ENCODE measurements around the gene SYTL2. TPM values are rescaled to one million over a fixed set of nuclear protein-coding genes. Genes with fewer than 3 reads are reported as not detected.
"Not testable (repeated sequence)": the region's sequence is repeated elsewhere in the genome, so short reads cannot be mapped to it uniquely, and the experiment has no call there.

Gene SYTL2
- 10 to 100 TPM in 1 of 2 donors, 1 to 10 TPM in 1; 3.7 to 27.4 TPM for total RNA-seq
- 1 to 10 TPM; 2.6 to 5.0 TPM for polyA plus RNA-seq

GRCh38 chr11:85810871-85811611 lies at the start of gene SYTL2:
SYTL2 (minus strand) TSS chr11:85811141; CDS start chr11:85757725, 53,416 bp downstream.
- Histone ChIP-seq H3K27ac (ENCODE audit: low read depth in 1 of 2, low read length in 2 of 2) (no peak within 1 kb of the TSS), H3K9ac (ENCODE audit: low read depth in 1 of 2, low read length in 2 of 2) (peak within 1 kb of the TSS in 1 of 2 donors; percentile 39), H3K27me3 (ENCODE audit: control insufficient read depth in 4 of 4, insufficient read depth in 4 of 4, low read length in 3 of 4) (no peaks in the 10 kb centered on the region), H3K4me3 (ENCODE audit: low read depth in 1 of 3, low read length in 3 of 3) (peak within 1 kb of the TSS; percentile 64 to 69 (median 68)), H3K36me3 (ENCODE audit: control insufficient read depth in 4 of 4, insufficient read depth in 3 of 4, low read depth in 1 of 4, low read length in 3 of 4) (no peaks in the 10 kb centered on the region), H3K9me3 (ENCODE audit: control insufficient read depth in 4 of 4, low read length in 3 of 4) (no peaks in the 10 kb centered on the region), H3K4me1 (ENCODE audit: control insufficient read depth in 4 of 4, insufficient read depth in 4 of 4, low read length in 3 of 4) (peaks cover 0 to 10% (median 6%) of the 10 kb centered on the region in 4 donors)
- 3% methylated on average over 72 of the region's 72 CpGs for WGBS
- TF ChIP-seq HNF4G (IDR thresholded peaks at IDR 0.05) (no peak), JUND (IDR thresholded peaks at IDR 0.05) (no peak), ZBTB33 (IDR thresholded peaks at IDR 0.05) (no peak), HNF4A (conservative IDR thresholded peaks at IDR 0.05) (no peak), FOXA1 (IDR thresholded peaks at IDR 0.05) (no peak), FOXA2 (IDR thresholded peaks at IDR 0.05) (no peak), CTCF (IDR thresholded peaks at IDR 0.05; ENCODE audit: low read depth, low read length, missing input control) (no peak), GABPA (IDR thresholded peaks at IDR 0.05 in 1 of 2, conservative IDR thresholded peaks at IDR 0.05 in 1 of 2) (no peak)
- DNase-seq (ENCODE audit: low spot score), result peak; percentile 67

GRCh38 chr11:85859541-85859940 lies 48.6 kb upstream of the SYTL2 start:
- not testable (repeated sequence) for H3K4me3 ChIP-seq (ENCODE audit: low read depth in 1 of 3, low read length in 3 of 3); H3K36me3 ChIP-seq (ENCODE audit: control insufficient read depth in 4 of 4, insufficient read depth in 3 of 4, low read depth in 1 of 4, low read length in 3 of 4); DNase-seq (ENCODE audit: low spot score); H3K4me1 ChIP-seq (ENCODE audit: control insufficient read depth in 4 of 4, insufficient read depth in 4 of 4, low read length in 3 of 4); H3K27ac ChIP-seq (ENCODE audit: low read depth in 1 of 2, low read length in 2 of 2); H3K27me3 ChIP-seq (ENCODE audit: control insufficient read depth in 4 of 4, insufficient read depth in 4 of 4, low read length in 3 of 4); H3K9me3 ChIP-seq (ENCODE audit: control insufficient read depth in 4 of 4, low read length in 3 of 4); H3K9ac ChIP-seq (ENCODE audit: low read depth in 1 of 2, low read length in 2 of 2)

GRCh38 chr11:85857098-85857497 lies 46.2 kb upstream of the SYTL2 start:
- H3K9me3 ChIP-seq (ENCODE audit: control insufficient read depth in 4 of 4, low read length in 3 of 4), result no peaks in the 10 kb centered on the region
- H3K4me3 ChIP-seq (ENCODE audit: low read depth in 1 of 3, low read length in 3 of 3), result no peak overlapping the region
- DNase-seq (ENCODE audit: low spot score), result no peak
- no peaks in the 10 kb centered on the region for H3K27me3 ChIP-seq (ENCODE audit: control insufficient read depth in 4 of 4, insufficient read depth in 4 of 4, low read length in 3 of 4)
- no peak overlapping the region for H3K9ac ChIP-seq (ENCODE audit: low read depth in 1 of 2, low read length in 2 of 2)
- no peak overlapping the region for H3K27ac ChIP-seq (ENCODE audit: low read depth in 1 of 2, low read length in 2 of 2)
- peaks cover 0 to 8% (median 6%) of the 10 kb centered on the region in 4 donors for H3K4me1 ChIP-seq (ENCODE audit: control insufficient read depth in 4 of 4, insufficient read depth in 4 of 4, low read length in 3 of 4)
- 97% methylated on average over 10 of the region's 10 CpGs for WGBS
- H3K36me3 ChIP-seq (ENCODE audit: control insufficient read depth in 4 of 4, insufficient read depth in 3 of 4, low read depth in 1 of 4, low read length in 3 of 4), result no peaks in the 10 kb centered on the region
- TF ChIP-seq HNF4A (conservative IDR thresholded peaks at IDR 0.05), result no peak
- no peak for TF ChIP-seq ATF3 (IDR thresholded peaks at IDR 0.05)
- no peak for TF ChIP-seq TAF1 (conservative IDR thresholded peaks at IDR 0.05)
- no peak for TF ChIP-seq EGR1 (IDR thresholded peaks at IDR 0.05; ENCODE audit: low read depth in 2 of 2)
- TF ChIP-seq SP1 (IDR thresholded peaks at IDR 0.05), result no peak
- TF ChIP-seq RAD21 (IDR thresholded peaks at IDR 0.05), result no peak
- TF ChIP-seq YY1 (IDR thresholded peaks at IDR 0.05), result no peak
- no peak for TF ChIP-seq FOXA1 (IDR thresholded peaks at IDR 0.05)
- no peak for TF ChIP-seq ZBTB33 (IDR thresholded peaks at IDR 0.05)
- no peak for TF ChIP-seq FOXA2 (IDR thresholded peaks at IDR 0.05)
- TF ChIP-seq JUND (IDR thresholded peaks at IDR 0.05), result no peak
- TF ChIP-seq NR2F2 (IDR thresholded peaks at IDR 0.05), result no peak
- no peak for TF ChIP-seq MAX (IDR thresholded peaks at IDR 0.05)
- TF ChIP-seq CTCF (IDR thresholded peaks at IDR 0.05; ENCODE audit: low read depth, low read length, missing input control), result no peak
- TF ChIP-seq GABPA (IDR thresholded peaks at IDR 0.05 in 1 of 2, conservative IDR thresholded peaks at IDR 0.05 in 1 of 2), result no peak

Measured in liver (tissue), 9 donors.